Activated CD4-positive, alpha-beta T cell treated with anti-CD3 and anti-CD28 coated beads for 1 hour (primary cell): Measurements from ENCODE around the gene PRRC2B.

Experiments
- DNase-seq: peaks from one replicate; pipeline ENCODE4 v3.0.0-alpha.2; 2020

Gene PRRC2B

DNA sequence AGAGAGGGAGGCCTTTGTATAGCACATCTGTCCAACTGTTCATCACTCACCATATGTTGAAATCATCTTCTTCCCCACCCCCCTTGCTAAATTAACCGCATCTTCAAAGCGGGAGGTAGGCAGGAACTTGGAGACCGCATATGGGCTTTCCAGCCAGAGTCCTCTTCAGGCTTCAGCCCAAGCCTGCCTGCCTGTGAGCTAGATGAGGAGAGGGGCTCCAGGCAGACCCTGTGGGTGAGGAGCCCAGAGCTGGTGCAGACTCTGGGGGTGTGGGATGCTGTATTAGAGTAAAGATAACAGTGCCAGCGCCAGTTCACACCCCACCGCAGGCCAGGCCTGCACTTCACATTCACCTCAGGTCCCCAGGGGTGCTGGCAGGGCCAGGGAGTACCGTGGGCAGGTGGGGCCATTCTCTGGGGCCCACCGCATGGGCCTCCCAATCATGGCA is 16.2 kb downstream of the PRRC2B start:
- DNase-seq = no peak

DNA sequence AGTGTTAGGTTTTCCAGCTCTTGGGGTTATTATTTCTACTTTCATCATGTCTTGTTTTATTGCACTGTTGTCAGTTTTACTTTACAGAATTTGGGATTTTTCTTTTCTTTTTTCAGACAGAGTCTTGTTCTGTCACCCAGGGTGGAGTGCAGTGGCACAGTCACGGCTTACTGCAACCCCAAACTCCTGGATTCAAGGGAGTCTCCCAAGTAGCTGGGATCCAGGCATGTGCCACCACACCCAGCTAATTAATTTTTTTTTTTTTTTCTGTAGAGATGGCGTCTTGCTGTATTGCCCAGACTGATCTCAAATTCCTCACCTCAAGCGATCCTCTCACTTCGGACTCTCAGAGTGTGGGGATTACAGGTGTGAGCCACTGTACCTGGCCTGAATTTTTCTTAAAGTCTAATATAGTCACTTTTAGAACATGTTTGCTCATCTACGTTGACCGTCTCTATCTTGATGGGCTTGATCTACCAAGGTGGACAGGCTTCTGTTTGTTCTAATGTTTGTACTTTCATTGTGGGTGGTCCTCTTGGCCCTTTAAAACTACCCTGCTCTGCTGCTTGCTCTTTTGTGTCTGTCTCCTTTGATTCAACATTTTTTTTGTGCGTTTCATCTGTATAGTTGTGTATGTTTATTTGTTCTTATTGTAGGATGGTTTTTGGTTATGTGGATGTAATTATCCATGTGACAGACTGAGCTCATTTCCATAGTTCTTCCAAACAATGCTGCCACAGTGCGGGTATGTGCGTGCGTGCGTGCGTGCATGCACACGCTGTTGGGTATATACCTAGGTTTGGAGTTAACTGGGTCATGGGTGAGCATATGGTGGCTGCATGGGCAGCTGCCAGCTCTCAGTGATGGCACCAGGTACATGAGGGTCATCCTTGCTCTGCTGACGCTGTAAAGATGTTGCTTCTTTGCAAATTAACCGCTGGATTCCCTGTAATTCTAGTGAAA is 18.1 kb downstream of the PRRC2B start:
- no peak for DNase-seq

DNA sequence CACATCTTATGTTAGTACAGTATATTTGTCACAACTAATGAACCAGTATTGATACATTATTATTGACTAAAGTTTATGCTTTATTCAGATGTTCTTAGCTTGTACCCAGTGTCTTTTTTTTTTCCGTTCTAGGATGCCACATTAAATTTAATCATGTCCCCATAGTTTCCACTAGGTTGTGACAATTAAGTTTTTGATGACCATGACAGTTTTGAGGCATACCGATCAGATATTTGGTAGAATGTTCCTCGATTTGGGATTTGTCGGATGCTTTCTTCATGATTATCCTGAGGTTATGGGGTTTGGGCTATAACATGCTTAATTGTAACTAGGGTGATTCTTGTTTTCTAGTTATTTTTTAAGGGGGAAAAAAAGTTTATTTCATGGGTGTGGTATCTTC is 22.6 kb downstream of the PRRC2B start:
- no peak for DNase-seq

DNA sequence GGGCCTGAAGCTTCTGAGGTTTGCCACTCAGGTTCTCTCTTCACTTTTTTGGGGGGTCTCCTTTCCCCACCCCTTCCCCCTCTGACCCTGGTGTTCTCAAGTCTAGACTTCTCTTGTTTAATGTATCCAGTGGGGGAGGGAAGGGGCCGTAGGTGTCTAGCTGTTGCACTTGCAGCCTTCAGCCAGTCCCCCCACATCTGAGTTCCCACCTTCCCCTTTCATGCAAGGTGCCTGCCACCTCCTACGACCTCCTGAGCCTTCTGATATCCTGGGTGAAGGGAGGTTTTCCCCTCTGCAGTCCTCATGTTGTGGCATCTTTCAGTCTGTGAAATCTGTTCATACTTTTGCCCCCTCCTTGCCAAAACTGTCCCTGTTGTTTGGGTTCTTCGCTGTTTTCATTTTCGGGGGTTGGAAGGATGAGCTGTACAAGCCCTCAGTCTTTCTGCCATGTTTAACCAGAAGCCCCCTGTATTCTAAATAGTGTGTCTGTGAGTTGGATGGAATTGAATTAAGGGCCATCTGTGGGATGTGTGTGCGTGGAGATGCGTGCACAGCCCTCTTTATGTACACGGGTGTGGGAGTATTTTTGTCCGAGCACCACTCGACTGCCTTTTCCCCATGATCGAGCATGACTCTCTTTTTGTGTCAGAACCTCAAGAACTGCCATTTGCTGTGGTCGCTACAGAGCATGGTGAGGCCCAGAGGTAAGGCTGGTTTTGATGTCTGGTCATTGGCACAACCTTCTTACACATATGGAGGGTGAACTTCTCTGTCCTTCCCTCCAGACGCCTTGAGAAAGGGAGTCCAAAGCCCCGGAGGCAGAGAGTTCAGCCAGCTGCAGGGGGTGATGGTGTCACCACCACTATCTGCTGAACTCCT is 23.6 kb downstream of the PRRC2B start:
- no peak for DNase-seq

DNA sequence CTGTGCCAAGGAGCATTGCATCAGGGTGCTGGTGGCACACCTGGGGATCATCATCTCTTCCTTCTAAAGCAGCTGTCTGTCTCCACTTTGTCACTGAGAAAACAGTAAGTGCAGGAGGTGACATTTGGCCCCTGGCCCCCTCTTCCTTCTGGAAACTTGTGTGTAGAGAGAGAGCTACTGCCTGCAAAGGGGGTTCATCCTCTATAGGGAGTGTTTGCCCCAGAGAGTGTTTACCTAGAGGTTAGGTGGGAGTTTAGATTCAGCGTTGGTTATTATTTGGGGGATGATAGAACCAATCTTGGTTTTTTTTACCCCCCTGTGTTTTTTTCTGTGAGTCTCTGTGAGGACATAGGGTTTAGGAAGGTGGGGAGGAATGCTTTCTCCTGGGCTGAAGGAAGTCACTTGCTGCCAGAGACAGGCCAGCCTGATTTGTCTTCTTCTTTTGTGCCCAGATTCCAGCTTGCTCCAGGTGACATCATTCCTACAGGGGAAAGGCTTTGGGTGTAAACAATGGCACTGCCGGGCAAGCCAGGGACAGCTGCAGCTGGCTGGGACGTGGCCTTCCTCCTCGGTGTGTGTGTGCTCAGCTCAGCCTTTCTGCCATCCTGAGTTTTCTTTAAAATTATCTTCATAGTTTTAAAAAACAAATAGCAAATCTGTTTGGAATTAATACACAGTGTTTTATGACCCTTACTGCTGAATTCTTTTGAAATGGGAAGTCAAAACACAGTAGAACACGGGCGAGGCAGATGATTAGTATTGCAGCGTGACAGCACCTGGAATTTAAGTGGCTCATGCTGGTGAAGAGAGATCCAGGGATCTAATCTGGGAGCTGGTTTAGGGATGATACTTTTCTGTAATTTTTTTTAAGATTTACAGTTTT is 24.5 kb downstream of the PRRC2B start:
- DNase-seq = no peak

DNA sequence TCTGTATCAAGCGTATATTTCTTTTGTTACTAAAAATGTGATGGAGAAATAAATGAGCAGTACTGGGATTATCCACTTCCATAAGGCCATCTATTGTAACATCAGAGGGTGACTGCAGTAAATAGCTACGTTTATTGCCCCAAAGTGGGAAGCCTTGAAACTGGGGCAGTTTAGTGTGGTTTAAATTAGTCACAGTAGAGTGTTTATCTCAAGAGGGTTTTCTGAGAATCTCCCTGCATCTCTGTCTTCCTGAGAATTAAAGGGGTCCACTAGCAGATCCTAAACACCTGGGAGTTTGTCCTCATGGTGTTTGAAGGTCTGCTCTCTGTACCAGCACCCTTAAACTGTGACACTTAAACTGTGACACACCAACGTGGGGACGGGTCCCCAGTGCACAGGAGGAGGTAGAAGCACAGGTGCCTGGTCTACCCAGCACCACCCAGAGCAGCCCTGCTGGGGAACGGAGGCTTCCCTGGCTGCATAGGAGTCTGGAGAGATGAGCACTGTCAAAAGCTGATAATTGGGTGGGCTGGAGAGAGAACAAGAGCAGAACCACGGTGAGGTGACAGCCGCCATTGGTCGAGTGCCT is 25.2 kb downstream of the PRRC2B start:
- DNase-seq = no peak

DNA sequence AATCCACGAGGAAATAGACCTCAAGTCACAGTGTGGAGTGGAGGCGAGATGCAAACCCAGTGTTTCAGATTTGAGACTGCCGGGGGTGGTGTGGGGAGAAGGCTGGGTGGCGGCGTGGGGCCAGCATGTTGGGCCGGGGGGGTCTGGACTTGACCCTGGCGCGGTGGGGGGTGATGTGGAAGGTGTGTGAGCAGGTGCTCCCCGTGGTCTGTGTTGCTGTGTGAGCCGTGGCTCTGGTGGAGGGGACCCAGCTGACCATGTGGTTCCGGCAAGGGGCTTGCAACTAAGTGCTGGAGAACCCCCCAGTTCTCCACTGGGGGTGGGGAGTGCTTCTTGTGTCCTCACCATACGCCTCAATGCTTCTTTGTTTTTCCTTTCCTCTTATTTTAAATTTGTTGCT is 25.8 kb downstream of the PRRC2B start:
- DNase-seq = no peak

DNA sequence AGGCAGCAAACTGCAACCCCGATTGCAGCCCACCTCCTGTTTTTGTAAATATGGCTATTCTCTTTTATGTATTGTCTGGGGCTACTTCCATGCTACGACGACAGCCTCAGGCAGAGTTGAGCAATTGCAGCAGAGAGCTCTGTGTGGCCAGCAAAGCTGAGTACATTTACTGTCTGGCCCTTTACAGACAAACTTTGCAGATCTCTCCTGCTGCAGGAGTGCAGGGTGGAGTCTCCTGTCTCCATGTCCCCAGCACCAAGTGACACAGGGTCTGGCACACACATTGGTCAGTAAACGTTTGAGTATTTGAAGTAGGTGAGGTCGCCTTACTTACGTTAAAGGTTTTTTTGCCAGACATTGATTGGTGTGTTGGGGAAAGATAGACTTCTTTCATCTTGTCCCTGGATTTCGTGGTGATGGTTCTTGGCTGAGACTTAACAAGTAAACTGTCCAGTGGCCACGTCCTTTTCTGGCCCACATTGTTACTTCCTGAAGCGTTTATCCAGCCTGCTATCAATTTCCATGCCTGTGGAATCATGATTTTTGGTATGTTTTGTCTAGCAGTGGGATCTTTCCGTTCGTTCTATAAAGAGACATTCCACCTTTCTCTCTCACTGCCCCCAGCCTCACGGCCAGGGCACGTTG is 27.2 kb downstream of the PRRC2B start:
- no peak for DNase-seq

DNA sequence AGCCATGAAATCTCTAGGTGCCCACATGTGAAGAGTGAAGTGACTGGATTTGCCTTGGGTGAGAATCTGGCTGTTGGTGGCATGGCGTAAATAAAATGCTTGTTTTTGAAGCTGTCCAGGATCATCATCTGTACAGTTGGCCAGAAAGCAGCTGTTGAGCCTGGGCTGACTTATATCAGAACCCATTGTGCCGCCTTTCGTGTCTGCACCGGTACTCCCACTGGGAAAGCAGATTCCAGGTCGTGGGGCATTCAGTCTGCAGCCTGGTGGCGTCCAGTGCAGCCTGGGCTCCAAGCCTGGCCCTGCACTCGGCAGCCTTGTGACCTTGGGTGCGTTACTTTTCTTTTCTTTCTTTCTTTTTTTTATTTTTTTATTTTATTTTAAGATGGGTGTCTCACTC is 27.8 kb downstream of the PRRC2B start:
- no peak for DNase-seq

DNA sequence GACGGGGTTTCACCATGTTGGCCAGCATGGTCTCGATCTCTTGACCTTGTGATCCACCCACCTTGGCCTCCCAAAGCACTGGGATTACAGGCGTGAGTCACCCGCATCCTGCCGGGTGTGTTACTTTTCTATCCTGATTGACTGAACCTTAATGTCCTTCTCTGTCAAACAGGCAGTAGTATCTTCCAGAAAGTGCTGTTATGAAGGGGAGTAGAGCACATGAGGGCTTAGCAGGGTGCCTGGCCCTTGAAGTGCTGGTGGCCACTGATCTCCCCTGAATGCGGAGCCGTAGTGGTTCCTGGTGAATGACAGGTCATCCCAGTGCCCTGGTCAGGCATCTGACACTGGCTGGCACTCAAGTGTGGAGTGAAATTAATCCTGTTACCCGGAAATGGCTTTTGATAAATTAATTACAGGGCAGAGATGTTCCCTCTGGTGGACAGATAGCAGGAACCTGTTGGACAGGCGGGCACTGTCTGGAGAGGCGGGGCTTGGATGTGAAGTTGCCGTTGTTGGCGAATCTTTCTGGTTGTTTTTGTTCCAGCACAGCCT is 28.4 kb downstream of the PRRC2B start:
- DNase-seq = no peak

DNA sequence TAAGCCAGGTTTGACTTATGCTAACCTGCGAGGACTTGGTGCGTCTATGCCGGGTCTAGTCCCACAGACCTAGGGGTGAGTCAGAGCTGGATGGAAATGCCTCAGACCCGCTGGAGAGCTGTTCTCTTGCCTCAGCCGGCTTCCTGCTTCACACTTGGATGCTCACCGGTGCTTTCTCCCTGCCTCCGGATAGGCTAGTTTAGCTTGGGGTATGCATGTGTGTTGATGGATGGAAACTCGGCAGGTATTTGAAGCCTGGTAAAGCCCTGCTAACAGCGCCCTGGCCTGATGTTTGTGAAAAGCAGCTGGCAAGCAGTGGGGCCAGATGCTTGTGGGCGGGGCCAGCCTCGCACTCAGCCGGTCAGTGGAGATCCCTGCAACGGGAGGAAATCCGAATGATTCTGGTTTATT is 29.3 kb downstream of the PRRC2B start:
- no peak for DNase-seq

DNA sequence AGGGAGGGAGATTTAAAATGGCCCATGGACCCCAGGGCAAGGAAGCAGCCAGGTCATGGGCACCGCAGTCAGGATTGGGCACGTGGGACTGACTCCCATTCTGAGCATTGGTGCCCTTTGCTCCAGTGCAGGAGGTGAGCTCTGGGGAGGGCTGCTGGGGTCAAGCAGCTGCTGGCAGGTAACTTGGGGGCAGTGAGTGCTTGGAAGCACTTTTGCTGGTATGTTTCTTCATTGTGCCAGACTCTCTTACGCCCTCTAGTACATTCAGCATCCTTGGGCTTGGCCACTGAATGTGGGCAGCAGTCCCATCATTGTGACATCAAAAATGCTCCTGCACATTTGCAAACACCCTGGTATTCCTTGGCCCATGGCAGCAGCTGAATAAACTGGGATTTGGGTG is 32.7 kb downstream of the PRRC2B start:
- no peak for DNase-seq

DNA sequence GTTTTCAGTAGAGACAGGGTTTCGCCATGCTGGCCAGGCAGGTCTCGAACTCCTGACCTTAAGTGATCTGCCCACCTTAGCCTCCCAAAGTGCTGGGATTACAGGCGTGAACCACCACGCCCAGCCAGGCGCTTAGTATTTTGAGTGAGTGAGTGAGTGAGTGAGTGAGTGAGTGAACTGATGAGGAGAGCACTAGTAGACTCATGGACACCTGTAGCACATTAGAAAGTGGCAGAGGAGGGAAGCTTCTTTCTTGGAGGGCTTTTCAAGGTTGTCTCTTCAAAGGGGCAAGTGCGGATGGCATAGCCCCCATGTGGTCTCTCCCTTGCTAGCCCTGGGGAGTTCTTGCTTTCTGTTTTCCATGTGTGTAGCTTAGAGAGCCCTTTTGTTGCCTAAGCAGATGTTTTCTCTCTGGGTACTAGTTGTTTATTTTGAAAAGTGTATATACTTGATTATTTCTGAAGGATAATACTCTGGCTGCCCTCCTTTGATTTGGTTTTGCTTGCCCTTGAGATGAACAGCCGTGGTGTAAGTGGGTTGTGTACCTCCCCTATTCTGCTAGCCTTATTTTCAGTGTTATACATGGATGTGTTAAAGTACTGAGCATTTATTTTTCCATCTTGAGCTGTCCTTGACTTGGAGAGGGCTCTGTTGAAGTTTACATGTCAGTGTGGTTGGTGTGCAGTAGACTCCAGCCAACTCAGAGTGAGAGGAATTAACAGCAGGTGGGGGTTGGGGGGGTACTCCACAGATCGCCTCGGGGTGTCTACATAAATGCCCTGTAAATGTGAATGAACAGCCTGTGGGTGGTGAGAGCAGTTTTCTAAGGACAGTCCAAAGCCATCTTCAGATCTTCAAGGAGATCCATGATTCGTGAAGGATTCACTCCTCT is 35.5 kb downstream of the PRRC2B start:
- no peak for DNase-seq

DNA sequence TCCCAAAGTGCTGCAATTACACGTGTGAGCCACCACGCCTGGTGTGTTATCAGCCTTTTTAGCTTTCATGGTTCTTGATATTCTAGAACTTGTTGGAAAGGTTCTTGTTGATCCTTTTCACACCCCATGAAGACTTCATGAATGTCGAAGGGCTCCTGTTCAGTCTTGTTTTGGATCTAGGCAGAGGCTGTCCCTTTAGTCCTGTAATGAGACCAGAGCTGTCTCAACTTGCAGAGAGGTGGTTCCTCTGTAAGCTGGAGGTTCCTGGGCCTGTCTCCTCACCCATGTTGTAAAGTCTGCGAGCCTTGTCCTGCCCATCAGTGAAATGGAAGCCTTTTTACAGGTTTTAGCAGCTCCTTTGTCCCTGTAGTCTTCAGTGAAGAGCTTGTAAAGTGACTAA is 38.2 kb downstream of the PRRC2B start:
- DNase-seq = no peak

DNA sequence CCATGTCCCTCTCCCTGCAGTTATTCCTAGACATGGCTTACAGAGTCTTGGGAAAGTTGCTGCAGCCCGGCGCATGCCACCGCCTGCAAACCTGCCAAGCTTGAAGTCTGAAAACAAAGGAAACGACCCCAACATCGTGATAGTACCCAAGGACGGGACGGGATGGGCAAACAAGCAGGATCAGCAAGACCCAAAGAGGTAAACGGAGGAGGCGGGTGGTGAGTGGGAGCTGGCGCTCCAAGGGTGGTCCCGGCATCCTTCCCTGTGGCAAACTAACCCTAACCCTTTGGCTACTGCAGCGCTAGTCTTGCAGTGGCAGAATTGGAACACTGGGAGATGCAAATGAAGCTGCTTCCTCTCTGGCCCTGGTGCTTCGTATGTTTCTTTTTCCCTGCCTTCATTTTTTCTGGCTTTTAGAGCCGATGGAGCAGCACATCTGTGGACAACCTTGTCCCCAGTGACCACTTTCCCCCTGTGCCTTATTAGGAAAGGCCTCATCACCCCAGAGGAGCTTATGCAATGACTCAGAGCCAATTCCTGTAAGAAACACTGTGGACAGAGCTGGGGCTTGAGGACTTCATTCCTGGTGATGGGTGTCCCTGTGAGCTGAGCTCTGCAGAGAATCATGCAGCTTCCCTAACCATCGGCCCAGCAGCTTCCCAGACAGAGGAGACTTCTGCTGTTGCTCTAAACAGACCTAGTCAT is 38.9 kb downstream of the PRRC2B start:
- no peak for DNase-seq

DNA sequence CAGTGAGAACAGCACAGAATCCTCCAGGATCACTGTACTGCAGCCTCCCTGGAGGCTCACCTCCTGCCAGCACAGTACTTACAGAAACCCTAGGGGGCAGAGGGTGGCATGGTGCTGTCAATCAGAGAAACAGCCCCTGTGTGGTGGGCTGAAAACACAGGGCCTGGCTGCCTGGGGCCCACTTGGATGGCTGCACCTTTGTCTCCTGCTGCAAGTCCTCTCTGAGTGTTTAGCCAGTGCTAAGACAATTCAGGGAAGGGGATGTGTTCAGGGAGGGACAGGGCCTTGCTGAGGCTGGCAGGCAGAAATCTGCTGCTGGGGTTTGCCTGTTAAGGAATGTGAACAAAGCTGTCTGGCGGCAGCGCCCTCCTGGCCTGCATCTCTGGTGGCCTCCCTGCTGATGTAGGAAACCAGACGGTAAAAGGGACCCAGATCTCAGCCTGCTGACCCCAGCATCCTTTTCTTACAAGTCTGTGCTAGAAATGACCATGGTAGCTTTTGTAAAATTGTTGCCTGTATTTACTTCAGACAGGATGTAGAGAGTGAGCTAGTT is 39.5 kb downstream of the PRRC2B start:
- no peak for DNase-seq

DNA sequence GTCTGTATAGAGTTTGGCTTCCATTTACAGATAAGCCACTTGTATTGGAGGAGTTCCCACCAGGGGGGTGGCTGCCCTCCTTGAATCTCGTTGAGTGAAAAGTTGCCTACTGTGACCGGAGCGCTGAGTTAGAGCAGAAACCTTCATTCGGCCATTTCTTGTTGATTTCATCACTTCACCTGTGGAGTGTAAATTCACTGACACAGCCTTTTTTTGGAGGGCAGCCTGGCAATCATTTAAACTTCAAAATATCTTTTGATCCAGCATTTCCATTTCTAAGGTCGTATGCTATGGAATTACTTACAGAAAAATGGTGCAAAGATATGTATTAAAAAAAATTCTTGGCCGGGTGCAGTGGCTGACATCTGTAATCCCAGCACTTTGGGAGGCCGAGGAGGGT is 40.8 kb downstream of the PRRC2B start:
- DNase-seq = no peak

DNA sequence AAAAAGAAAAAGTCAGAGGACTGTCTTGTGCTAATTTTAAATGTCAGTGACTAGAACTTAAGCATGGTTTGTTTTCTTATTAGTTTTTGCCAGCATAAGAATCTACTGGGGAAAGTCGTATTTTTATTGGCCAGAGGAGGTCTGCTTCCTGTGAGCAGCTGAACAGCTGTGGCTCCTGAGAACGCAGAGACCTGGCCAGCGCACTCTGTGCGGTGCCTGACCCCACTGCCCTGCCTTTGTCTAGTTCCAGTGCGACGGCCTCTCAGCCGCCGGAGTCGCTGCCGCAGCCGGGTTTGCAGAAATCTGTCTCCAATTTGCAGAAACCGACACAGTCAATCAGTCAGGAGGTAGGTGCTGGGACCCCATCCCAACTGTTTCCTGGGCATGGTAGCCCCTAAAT is 42.5 kb downstream of the PRRC2B start:
- no peak for DNase-seq

DNA sequence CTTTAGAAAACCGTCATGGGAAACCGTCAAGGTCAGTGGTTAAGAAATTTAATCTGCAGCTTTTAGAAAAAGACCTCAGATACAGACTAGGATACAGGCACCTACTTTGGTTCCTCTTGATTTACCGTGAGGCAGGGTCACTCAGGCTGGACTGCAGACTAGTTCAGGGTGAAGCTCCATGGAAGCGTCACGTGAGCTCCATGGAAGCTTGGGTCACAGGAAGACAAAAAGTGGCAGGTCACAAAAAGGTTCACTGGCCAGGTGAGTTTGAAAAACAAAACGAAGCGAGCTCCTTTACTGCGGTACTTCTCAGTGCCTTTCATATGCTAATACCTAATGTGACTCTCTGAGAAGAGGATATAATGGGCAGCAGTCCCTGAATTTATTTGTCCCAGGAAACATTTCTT is 43.0 kb downstream of the PRRC2B start:
- DNase-seq = no peak
